GM23338 (cell line): ENCODE results near the gene COG6.

Experiments used
- CREB1 ChIP-seq: fragments of 250-450 bp; sonication (Bioruptor Pico); IDR thresholded peaks from 2 replicates; pipeline ENCODE4 v1.5.0; 2020; ENCODE audit warnings: low read depth, mild to moderate bottlenecking, moderate library complexity
- CTCF ChIP-seq, 2 experiments: fragments of 200-600 bp in 1 of 2; sonication (generic) in 1 of 2; conservative IDR thresholded peaks; 2 replicates each; pipeline versions ENCODE4 v1.5.1 to v1.6.1; 2016 to 2017; ENCODE audit warnings: antibody characterized with exemption in 2 of 2, low read depth in 2 of 2, mild to moderate bottlenecking in 2 of 2, moderate library complexity in 1 of 2
- ETS1 ChIP-seq: IDR thresholded peaks from 2 replicates; pipeline ENCODE4 v1.6.1; 2016; ENCODE audit warnings: antibody characterized with exemption
- EZH2 ChIP-seq: fragments of 200-600 bp; sonication (generic); IDR thresholded peaks from one replicate; pipeline ENCODE4 v1.8.0; 2017; ENCODE audit warnings: antibody characterized with exemption, mild to moderate bottlenecking, low read depth; ENCODE audit not compliant: unreplicated experiment
- EZH2phosphoT487 ChIP-seq: fragments of 200-600 bp; sonication (generic); IDR thresholded peaks from one replicate; pipeline ENCODE4 v1.8.1; 2018; ENCODE audit warnings: antibody characterized with exemption; ENCODE audit not compliant: unreplicated experiment
- JUNB ChIP-seq: IDR thresholded peaks from one replicate; pipeline ENCODE4 v1.6.1; 2016; ENCODE audit warnings: antibody characterized with exemption; ENCODE audit not compliant: unreplicated experiment
- POLR2AphosphoS5 ChIP-seq: IDR thresholded peaks from 2 replicates; pipeline ENCODE4 v1.6.1; 2016; ENCODE audit warnings: antibody characterized with exemption, low read depth
- REST ChIP-seq: IDR thresholded peaks from one replicate; pipeline ENCODE4 v1.6.1; 2018; ENCODE audit warnings: antibody characterized with exemption; ENCODE audit not compliant: unreplicated experiment
- STAT1 ChIP-seq: IDR thresholded peaks from one replicate; pipeline ENCODE4 v1.6.1; 2016; ENCODE audit warnings: antibody characterized with exemption; ENCODE audit not compliant: unreplicated experiment
- ZNF331 ChIP-seq: fragments of 250-450 bp; sonication (Bioruptor Pico); IDR thresholded peaks from 2 replicates; pipeline ENCODE4 v1.5.0; 2020; ENCODE audit warnings: low read depth, mild to moderate bottlenecking, moderate library complexity

GRCh38 chr13:39773833-39774232 is 118.4 kb downstream of the COG6 start:
- TF ChIP-seq CTCF (conservative IDR thresholded peaks at IDR 0.05; ENCODE audit: low read depth in 2 of 2) (no peak), EZH2 (no peak), POLR2AphosphoS5 (no peak), EZH2phosphoT487 (no peak), CREB1 (no peak), JUNB (no peak), REST (no peak), ETS1 (no peak), STAT1 (no peak), ZNF331 (CRISPR knock-in tag) (no peak)
